ENCODE measurements around the gene OAT. TPM values are rescaled to one million over a fixed set of nuclear protein-coding genes. Genes with fewer than 3 reads are reported as not detected.

Gene OAT
- total and polyA plus RNA-seq, 2 experiments from 2014 or later, result 568 to 694 TPM

DNA sequence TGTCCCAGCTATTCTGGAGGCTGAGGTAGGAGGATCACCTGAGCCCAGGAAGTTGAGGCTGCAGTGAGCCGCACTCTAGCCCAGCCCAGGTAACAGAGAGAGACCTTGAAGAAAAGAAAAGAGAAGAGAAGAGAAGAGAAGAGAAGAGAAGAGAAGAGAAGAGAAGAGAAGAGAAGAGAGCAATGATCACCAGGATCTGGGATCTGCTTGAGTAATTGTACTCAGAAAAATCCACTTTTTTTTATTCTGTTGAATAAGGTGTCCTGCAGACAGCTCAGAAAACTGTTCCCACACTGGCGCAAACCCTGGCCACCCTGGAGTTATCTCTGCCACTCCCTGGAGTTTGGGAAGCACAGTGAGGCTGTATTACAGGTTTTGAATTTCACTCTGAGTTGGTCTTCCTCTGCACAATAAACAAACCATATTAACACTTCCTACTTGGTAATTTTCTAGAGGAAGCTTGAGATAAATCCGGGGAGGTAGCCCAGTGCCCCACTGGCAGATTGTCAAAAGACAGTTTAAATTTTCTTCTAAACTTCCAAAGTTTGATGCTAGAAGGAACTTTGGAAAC lies 9.6 kb upstream of the OAT start:
- peaks cover 6% of the 10 kb centered on the region for H3K4me1 ChIP-seq (ENCODE audit: insufficient read depth)
- H3K27me3 ChIP-seq, result no peaks in the 10 kb centered on the region
- H3K4me3 ChIP-seq, result no peak overlapping the region
- H3K79me2 ChIP-seq, result no peaks in the 10 kb centered on the region
- H3K9me3 ChIP-seq (ENCODE audit: low read depth), result no peaks in the 10 kb centered on the region
- H3K9me2 ChIP-seq (replicated peaks; ENCODE audit: insufficient read depth), result no peaks in the 10 kb centered on the region
- H3K27ac ChIP-seq, result peak overlapping the region; percentile 0
- H4K20me1 ChIP-seq (ENCODE audit: insufficient read depth, poor library complexity, severe bottlenecking), result no peaks in the 10 kb centered on the region
- H3K36me3 ChIP-seq (replicated peaks; ENCODE audit: insufficient read depth, low read depth), result no peaks in the 10 kb centered on the region
- no peak overlapping the region for H2AFZ ChIP-seq
- no peak for DNase-seq (ENCODE audit: low spot score)
- TF ChIP-seq EZH2 (IDR thresholded peaks at IDR 0.05; ENCODE audit: borderline replicate concordance) (no peak), EZH2phosphoT487 (IDR thresholded peaks at IDR 0.05; ENCODE audit: low read depth, severe bottlenecking, unreplicated experiment) (no peak)
- WGBS (ENCODE audit: low lambda C conversion rate, missing lambda C conversion rate), result 45% methylated on average over 3 of the region's 3 CpGs
- no peak overlapping the region for H3K4me2 ChIP-seq

DNA sequence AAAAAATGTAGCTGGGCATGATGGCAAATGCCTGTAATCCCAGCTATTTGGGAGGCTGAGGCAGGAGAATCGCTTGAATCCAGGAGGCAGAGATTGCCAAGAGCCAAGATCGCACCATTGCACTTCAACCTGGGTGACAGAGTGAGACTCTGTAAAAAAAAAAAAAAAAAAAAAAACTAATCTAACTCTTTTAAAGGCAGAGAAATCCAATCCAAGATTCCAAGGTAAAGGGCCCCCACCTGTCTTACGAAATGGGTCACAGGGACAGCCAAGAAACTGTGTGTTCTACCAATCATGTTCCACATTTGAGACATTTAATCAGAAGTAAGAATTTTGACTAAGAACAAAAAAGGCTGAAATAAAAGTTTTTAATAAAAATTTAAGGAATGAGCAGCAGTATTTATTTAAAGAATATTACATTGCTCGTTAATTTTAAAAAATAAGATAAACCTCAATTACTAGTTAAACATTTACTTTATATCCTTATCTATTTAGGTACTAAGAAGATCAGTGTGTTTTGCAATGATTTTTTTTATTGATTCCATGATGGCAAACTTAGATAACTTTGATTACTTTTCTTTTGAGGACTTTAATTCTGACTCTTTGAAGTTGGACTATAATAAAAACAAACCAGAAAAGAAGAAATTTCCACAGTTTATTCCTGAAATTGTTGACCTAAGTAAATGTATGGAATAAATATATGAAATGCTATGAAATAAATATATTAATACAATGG lies 6.7 kb upstream of the OAT start:
- Histone ChIP-seq H3K27ac (peak overlapping the region; percentile 59), H2AFZ (no peak overlapping the region), H3K9me3 (ENCODE audit: low read depth) (no peaks in the 10 kb centered on the region), H3K4me1 (ENCODE audit: insufficient read depth) (peaks cover 18% of the 10 kb centered on the region), H3K27me3 (no peaks in the 10 kb centered on the region), H3K36me3 (replicated peaks; ENCODE audit: insufficient read depth, low read depth) (no peaks in the 10 kb centered on the region), H3K9me2 (replicated peaks; ENCODE audit: insufficient read depth) (no peaks in the 10 kb centered on the region), H3K79me2 (no peaks in the 10 kb centered on the region), H3K4me3 (no peak overlapping the region), H3K4me2 (no peak overlapping the region), H4K20me1 (ENCODE audit: insufficient read depth, poor library complexity, severe bottlenecking) (no peaks in the 10 kb centered on the region)
- DNase-seq (ENCODE audit: low spot score), result peak; percentile 24
- WGBS (ENCODE audit: low lambda C conversion rate, missing lambda C conversion rate), result 72% methylated on average over 4 of the region's 4 CpGs
- no peak for TF ChIP-seq EZH2 (IDR thresholded peaks at IDR 0.05; ENCODE audit: borderline replicate concordance)
- TF ChIP-seq EZH2phosphoT487 (IDR thresholded peaks at IDR 0.05; ENCODE audit: low read depth, severe bottlenecking, unreplicated experiment), result no peak
- TF ChIP-seq, protein P1, sequence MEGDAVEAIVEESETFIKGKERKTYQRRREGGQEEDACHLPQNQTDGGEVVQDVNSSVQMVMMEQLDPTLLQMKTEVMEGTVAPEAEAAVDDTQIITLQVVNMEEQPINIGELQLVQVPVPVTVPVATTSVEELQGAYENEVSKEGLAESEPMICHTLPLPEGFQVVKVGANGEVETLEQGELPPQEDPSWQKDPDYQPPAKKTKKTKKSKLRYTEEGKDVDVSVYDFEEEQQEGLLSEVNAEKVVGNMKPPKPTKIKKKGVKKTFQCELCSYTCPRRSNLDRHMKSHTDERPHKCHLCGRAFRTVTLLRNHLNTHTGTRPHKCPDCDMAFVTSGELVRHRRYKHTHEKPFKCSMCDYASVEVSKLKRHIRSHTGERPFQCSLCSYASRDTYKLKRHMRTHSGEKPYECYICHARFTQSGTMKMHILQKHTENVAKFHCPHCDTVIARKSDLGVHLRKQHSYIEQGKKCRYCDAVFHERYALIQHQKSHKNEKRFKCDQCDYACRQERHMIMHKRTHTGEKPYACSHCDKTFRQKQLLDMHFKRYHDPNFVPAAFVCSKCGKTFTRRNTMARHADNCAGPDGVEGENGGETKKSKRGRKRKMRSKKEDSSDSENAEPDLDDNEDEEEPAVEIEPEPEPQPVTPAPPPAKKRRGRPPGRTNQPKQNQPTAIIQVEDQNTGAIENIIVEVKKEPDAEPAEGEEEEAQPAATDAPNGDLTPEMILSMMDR (IDR thresholded peaks at IDR 0.05; ENCODE audit: poor library complexity), result no peak

DNA sequence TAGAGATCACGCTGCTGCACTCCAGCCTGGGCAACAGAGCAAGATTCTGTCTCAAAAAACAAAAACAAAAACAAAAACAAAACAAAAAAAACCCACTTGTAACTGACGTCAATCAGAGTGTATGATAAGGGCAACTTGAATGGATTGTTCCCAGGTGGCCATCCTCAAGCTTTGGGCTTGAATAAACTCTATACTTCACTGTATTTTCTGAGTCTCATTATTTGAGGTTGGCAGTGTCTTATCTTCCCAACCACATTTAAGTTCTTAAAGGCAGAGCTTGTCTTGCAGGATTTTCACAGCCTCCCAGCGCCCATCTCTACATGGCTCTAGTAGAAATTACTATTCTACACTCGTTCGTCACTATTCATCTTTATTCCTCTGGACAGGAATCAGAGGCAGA lies 5.1 kb upstream of the OAT start:
- TF ChIP-seq, protein P1 (IDR thresholded peaks at IDR 0.05; ENCODE audit: poor library complexity), result no peak
- TF ChIP-seq EZH2phosphoT487 (IDR thresholded peaks at IDR 0.05; ENCODE audit: low read depth, severe bottlenecking, unreplicated experiment) (no peak), EZH2 (IDR thresholded peaks at IDR 0.05; ENCODE audit: borderline replicate concordance) (no peak)
- no peaks in the 10 kb centered on the region for H3K79me2 ChIP-seq
- H3K4me2 ChIP-seq, result no peak overlapping the region
- no peaks in the 10 kb centered on the region for H3K36me3 ChIP-seq (replicated peaks; ENCODE audit: insufficient read depth, low read depth)
- no peaks in the 10 kb centered on the region for H3K9me2 ChIP-seq (replicated peaks; ENCODE audit: insufficient read depth)
- no peak overlapping the region for H2AFZ ChIP-seq
- no peak overlapping the region for H3K4me3 ChIP-seq
- H4K20me1 ChIP-seq (ENCODE audit: insufficient read depth, poor library complexity, severe bottlenecking), result no peaks in the 10 kb centered on the region
- DNase-seq (ENCODE audit: low spot score), result no peak
- H3K4me1 ChIP-seq (ENCODE audit: insufficient read depth), result peaks cover 19% of the 10 kb centered on the region
- no peaks in the 10 kb centered on the region for H3K9me3 ChIP-seq (ENCODE audit: low read depth)
- WGBS (ENCODE audit: low lambda C conversion rate, missing lambda C conversion rate), result 85% methylated on average over 5 of the region's 5 CpGs
- no peak overlapping the region for H3K27ac ChIP-seq
- H3K27me3 ChIP-seq, result no peaks in the 10 kb centered on the region

DNA sequence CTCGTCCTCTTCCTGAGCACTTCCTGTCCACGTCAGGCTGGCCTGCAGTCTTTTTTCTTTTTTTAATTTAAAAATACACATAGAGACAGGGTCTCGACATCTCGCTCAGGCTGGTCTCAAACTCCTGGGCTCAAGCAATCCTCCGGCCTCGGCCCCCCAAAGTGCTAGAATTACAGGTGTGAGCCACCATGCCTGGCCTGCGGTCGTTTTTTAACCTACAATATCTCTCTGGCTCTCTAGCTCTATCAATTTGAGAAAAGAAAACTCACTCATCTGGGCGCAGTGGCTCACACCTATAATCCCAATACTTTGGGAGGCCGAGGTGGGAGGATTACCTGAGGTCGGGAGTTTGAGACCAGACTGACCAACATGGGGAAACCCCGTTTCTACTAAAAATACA lies 4.0 kb upstream of the OAT start:
- no peak overlapping the region for H3K4me2 ChIP-seq
- WGBS (ENCODE audit: low lambda C conversion rate, missing lambda C conversion rate), result 88% methylated on average over 12 of the region's 12 CpGs
- no peak overlapping the region for H3K27ac ChIP-seq

More for the DNA sequence above, 4.0 kb upstream of the OAT start:
- no peak overlapping the region for H2AFZ ChIP-seq
- H3K27me3 ChIP-seq, result no peaks in the 10 kb centered on the region
- H3K36me3 ChIP-seq (replicated peaks; ENCODE audit: insufficient read depth, low read depth), result no peaks in the 10 kb centered on the region
- no peaks in the 10 kb centered on the region for H3K9me2 ChIP-seq (replicated peaks; ENCODE audit: insufficient read depth)
- peaks cover 19% of the 10 kb centered on the region for H3K4me1 ChIP-seq (ENCODE audit: insufficient read depth)
- no peaks in the 10 kb centered on the region for H3K9me3 ChIP-seq (ENCODE audit: low read depth)
- DNase-seq (ENCODE audit: low spot score), result no peak
- H4K20me1 ChIP-seq (ENCODE audit: insufficient read depth, poor library complexity, severe bottlenecking), result peaks cover 5% of the 10 kb centered on the region
- H3K4me3 ChIP-seq, result no peak overlapping the region
- TF ChIP-seq EZH2 (IDR thresholded peaks at IDR 0.05; ENCODE audit: borderline replicate concordance), result no peak
- no peak for TF ChIP-seq EZH2phosphoT487 (IDR thresholded peaks at IDR 0.05; ENCODE audit: low read depth, severe bottlenecking, unreplicated experiment)
- TF ChIP-seq, protein P1 (IDR thresholded peaks at IDR 0.05; ENCODE audit: poor library complexity), result no peak
- peaks cover 9% of the 10 kb centered on the region for H3K79me2 ChIP-seq

Measured in hepatocyte (in vitro differentiated cells).